ENCODE results near the gene SLCO1B1. TPM values are rescaled to one million over a fixed set of nuclear protein-coding genes. Genes with fewer than 3 reads are reported as not detected.
"Not testable (repeated sequence)": the region's sequence is repeated elsewhere in the genome, so short reads cannot be mapped to it uniquely, and the experiment has no call there.

SLCO1B1 gene
- total RNA-seq, 1 donor, result not detected

GRCh38 chr12:21138016-21138415 is 7.0 kb downstream of the SLCO1B1 start:
- no peak overlapping the region for H3K4me2 ChIP-seq (ENCODE audit: insufficient read depth, low read length)
- DNase-seq (ENCODE audit: insufficient read length, low spot score, missing footprints), result peak; percentile 4
- H2AFZ ChIP-seq (ENCODE audit: low read length), result no peak overlapping the region
- no peaks in the 10 kb centered on the region for H3K4me1 ChIP-seq (ENCODE audit: insufficient read depth, low read length)
- no peak overlapping the region for H3K4me3 ChIP-seq (ENCODE audit: insufficient read depth, low read length)
- TF ChIP-seq, protein P1, sequence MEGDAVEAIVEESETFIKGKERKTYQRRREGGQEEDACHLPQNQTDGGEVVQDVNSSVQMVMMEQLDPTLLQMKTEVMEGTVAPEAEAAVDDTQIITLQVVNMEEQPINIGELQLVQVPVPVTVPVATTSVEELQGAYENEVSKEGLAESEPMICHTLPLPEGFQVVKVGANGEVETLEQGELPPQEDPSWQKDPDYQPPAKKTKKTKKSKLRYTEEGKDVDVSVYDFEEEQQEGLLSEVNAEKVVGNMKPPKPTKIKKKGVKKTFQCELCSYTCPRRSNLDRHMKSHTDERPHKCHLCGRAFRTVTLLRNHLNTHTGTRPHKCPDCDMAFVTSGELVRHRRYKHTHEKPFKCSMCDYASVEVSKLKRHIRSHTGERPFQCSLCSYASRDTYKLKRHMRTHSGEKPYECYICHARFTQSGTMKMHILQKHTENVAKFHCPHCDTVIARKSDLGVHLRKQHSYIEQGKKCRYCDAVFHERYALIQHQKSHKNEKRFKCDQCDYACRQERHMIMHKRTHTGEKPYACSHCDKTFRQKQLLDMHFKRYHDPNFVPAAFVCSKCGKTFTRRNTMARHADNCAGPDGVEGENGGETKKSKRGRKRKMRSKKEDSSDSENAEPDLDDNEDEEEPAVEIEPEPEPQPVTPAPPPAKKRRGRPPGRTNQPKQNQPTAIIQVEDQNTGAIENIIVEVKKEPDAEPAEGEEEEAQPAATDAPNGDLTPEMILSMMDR (IDR thresholded peaks at IDR 0.05; ENCODE audit: extremely low read depth, low read depth, low read length), result no peak
- no peaks in the 10 kb centered on the region for H4K20me1 ChIP-seq (ENCODE audit: insufficient read depth, low read length)
- no peaks in the 10 kb centered on the region for H3K9me3 ChIP-seq (ENCODE audit: low read depth, low read length)
- H3K36me3 ChIP-seq (ENCODE audit: insufficient read depth, low read length), result no peaks in the 10 kb centered on the region
- no peaks in the 10 kb centered on the region for H3K27me3 ChIP-seq (ENCODE audit: insufficient read depth, low read length)
- no peak overlapping the region for H3K27ac ChIP-seq (ENCODE audit: low read depth, low read length)
- H3K79me2 ChIP-seq (ENCODE audit: insufficient read depth, low read length), result no peaks in the 10 kb centered on the region

DNA sequence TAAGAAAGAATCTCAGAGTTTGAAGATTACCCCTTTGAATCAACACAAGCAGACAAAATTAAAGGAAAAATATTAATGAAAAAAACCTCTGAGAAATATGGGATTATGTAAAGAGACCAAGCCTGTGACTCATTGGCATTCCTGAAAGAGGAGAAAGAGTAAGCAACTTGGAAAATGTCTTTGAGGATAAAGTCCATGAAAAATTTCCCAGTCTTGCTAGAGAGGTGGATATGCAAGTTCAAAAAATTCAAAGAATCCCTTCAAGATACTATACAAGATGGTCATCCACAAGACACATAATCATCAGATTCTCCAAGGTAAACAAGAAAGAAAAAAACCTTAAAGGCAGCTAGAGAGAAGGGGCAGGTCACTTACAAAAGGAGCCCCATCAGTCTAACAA is 13.3 kb downstream of the SLCO1B1 start:
- Histone ChIP-seq H3K4me3 (ENCODE audit: insufficient read depth, low read length) (no peak overlapping the region), H3K9me3 (ENCODE audit: low read depth, low read length) (no peaks in the 10 kb centered on the region), H3K79me2 (ENCODE audit: insufficient read depth, low read length) (no peaks in the 10 kb centered on the region), H3K27ac (ENCODE audit: low read depth, low read length) (no peak overlapping the region), H2AFZ (ENCODE audit: low read length) (no peak overlapping the region), H4K20me1 (ENCODE audit: insufficient read depth, low read length) (no peaks in the 10 kb centered on the region), H3K4me1 (ENCODE audit: insufficient read depth, low read length) (no peaks in the 10 kb centered on the region), H3K27me3 (ENCODE audit: insufficient read depth, low read length) (no peaks in the 10 kb centered on the region), H3K4me2 (ENCODE audit: insufficient read depth, low read length) (no peak overlapping the region), H3K36me3 (ENCODE audit: insufficient read depth, low read length) (no peaks in the 10 kb centered on the region)
- DNase-seq (ENCODE audit: insufficient read length, low spot score, missing footprints), result no peak
- TF ChIP-seq, protein P1 (IDR thresholded peaks at IDR 0.05; ENCODE audit: extremely low read depth, low read depth, low read length), result no peak

DNA sequence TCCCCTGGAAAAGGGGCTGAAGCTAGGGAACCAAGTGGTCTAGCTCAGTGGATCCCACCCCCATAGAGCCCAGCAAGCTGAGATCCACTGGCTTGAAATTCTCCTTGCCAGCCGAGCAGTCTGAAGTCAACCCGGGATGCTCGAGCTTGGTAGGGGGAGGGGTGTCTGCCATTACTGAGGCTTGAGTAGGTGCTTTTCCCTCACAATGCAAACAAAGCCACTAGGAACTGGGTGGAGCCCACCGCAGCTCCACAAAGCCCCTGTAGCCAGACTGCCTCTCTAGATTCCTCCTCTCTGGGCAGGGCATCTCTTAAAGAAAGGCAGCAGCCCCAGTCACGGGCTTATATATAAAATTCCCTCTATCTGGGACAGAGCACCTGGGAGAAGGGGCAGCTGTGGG is 18.9 kb downstream of the SLCO1B1 start:
- H3K4me1 ChIP-seq (ENCODE audit: insufficient read depth, low read length); H2AFZ ChIP-seq (ENCODE audit: low read length); H3K4me3 ChIP-seq (ENCODE audit: insufficient read depth, low read length): not testable (repeated sequence)

GRCh38 chr12:21151184-21151583 is 20.2 kb downstream of the SLCO1B1 start:
- Histone ChIP-seq H3K79me2 (ENCODE audit: insufficient read depth, low read length) (no peaks in the 10 kb centered on the region), H3K4me2 (ENCODE audit: insufficient read depth, low read length) (no peak overlapping the region), H4K20me1 (ENCODE audit: insufficient read depth, low read length) (no peaks in the 10 kb centered on the region), H3K27ac (ENCODE audit: low read depth, low read length) (no peak overlapping the region), H3K9me3 (ENCODE audit: low read depth, low read length) (no peaks in the 10 kb centered on the region), H3K36me3 (ENCODE audit: insufficient read depth, low read length) (no peaks in the 10 kb centered on the region), H3K27me3 (ENCODE audit: insufficient read depth, low read length) (no peaks in the 10 kb centered on the region), H2AFZ (ENCODE audit: low read length) (no peak overlapping the region), H3K4me3 (ENCODE audit: insufficient read depth, low read length) (no peak overlapping the region), H3K4me1 (ENCODE audit: insufficient read depth, low read length) (no peaks in the 10 kb centered on the region)
- TF ChIP-seq, protein P1 (IDR thresholded peaks at IDR 0.05; ENCODE audit: extremely low read depth, low read depth, low read length), result no peak
- no peak for DNase-seq (ENCODE audit: insufficient read length, low spot score, missing footprints)

More for the DNA sequence above, 18.9 kb downstream of the SLCO1B1 start:
- not testable (repeated sequence) for H3K9me3 ChIP-seq (ENCODE audit: low read depth, low read length); DNase-seq (ENCODE audit: insufficient read length, low spot score, missing footprints); H3K27ac ChIP-seq (ENCODE audit: low read depth, low read length); H3K27me3 ChIP-seq (ENCODE audit: insufficient read depth, low read length); H3K79me2 ChIP-seq (ENCODE audit: insufficient read depth, low read length); H3K36me3 ChIP-seq (ENCODE audit: insufficient read depth, low read length); H4K20me1 ChIP-seq (ENCODE audit: insufficient read depth, low read length); H3K4me2 ChIP-seq (ENCODE audit: insufficient read depth, low read length)
